Right ventricle myocardium superior (tissue), 1 donor: ENCODE data around the gene KLHL21. TPM values are rescaled to one million over a fixed set of nuclear protein-coding genes. Genes with fewer than 3 reads are reported as not detected.

Source experiments
- total RNA-seq: library from RNA; stranded (reverse); fragmentation: NEBNext Ultra II Directional; extraction: Animal tissue kit (Norgen Biotek cat#: 25700); gene quantifications from one replicate; pipeline ENCODE4 v1.2.1, GENCODE V29; 2021
- donor health status: DM: no; HTN: yes; CAD: no; lungs with severe emphysema.

The KLHL21 gene
- total RNA-seq, 1 donor from 2014 or later, result 111 TPM

Other genes starting within 250 kb of the KLHL21 start
- 8.5 TPM for gene ACOT7, start 209.1 kb downstream of the KLHL21 start, total RNA-seq
- gene HES2, start 182.9 kb downstream of the KLHL21 start, total RNA-seq, result not detected
- 0.56 TPM for gene ESPN, start 178.1 kb downstream of the KLHL21 start, total RNA-seq
- 13.7 TPM for gene TNFRSF25, start 136.7 kb downstream of the KLHL21 start, total RNA-seq
- 16.8 TPM for gene PLEKHG5, start 111.2 kb downstream of the KLHL21 start, total RNA-seq
- 10.9 TPM for gene NOL9, start 48.4 kb downstream of the KLHL21 start, total RNA-seq
- gene TAS1R1, start 47.6 kb downstream of the KLHL21 start, total RNA-seq, result not detected
- 11.7 TPM for gene ZBTB48, start 22.9 kb downstream of the KLHL21 start, total RNA-seq
- gene PHF13, start 10.9 kb upstream of the KLHL21 start, total RNA-seq, result 8.6 TPM
- gene THAP3, start 22.0 kb upstream of the KLHL21 start, total RNA-seq, result 11.5 TPM
- 74.0 TPM for gene DNAJC11, start 98.9 kb upstream of the KLHL21 start, total RNA-seq
- 153 TPM for gene CAMTA1, start 182.6 kb upstream of the KLHL21 start, total RNA-seq